Osteoblast (primary cell): ENCODE measurements around the gene COL13A1. TPM values are rescaled to one million over a fixed set of nuclear protein-coding genes. Genes with fewer than 3 reads are reported as not detected.

Experiments
- DNase-seq: peaks from one replicate; pipeline ENCODE4 v3.0.0; 2011; ENCODE audit warnings: low spot score, mixed read lengths; ENCODE audit not compliant: insufficient read length; ENCODE audit errors: missing footprints
- H2AFZ ChIP-seq: 2 replicates; pipeline ENCODE4 v1.6.0; 2011; ENCODE audit warnings: mild to moderate bottlenecking, low read length
- H3K27ac ChIP-seq: 2 replicates; pipeline ENCODE4 v1.5.1; 2011; ENCODE audit warnings: mild to moderate bottlenecking, low read depth, low read length, moderate library complexity
- H3K27me3 ChIP-seq: 2 replicates; pipeline ENCODE4 v1.6.0; 2012; ENCODE audit warnings: mild to moderate bottlenecking, control low read depth, inconsistent platforms, low read length, moderate library complexity; ENCODE audit not compliant: insufficient read depth
- H3K36me3 ChIP-seq: 2 replicates; pipeline ENCODE4 v1.5.1; 2011; ENCODE audit warnings: mild to moderate bottlenecking, low read length, control low read depth, moderate library complexity; ENCODE audit not compliant: insufficient read depth
- H3K4me1 ChIP-seq: 2 replicates; pipeline ENCODE4 v1.5.1; 2011; ENCODE audit warnings: mild to moderate bottlenecking, low read length, control low read depth, moderate library complexity; ENCODE audit not compliant: insufficient read depth
- H3K4me2 ChIP-seq: 2 replicates; pipeline ENCODE4 v1.6.0; 2011; ENCODE audit warnings: mild to moderate bottlenecking, low read length; ENCODE audit not compliant: insufficient read depth
- H3K4me3 ChIP-seq: fragments of 200-600 bp; sonication (generic); 3 replicates; pipeline ENCODE4 v1.5.1; 2012; ENCODE audit warnings: mild to moderate bottlenecking, low read length, inconsistent platforms; ENCODE audit not compliant: insufficient read depth
- H3K79me2 ChIP-seq: 2 replicates; pipeline ENCODE4 v1.6.0; 2012; ENCODE audit warnings: mild to moderate bottlenecking, low read length, control low read depth, inconsistent platforms; ENCODE audit not compliant: insufficient read depth
- H3K9me3 ChIP-seq: 2 replicates; pipeline ENCODE4 v1.5.1; 2011; ENCODE audit warnings: low read depth, low read length, control low read depth
- H4K20me1 ChIP-seq: 2 replicates; pipeline ENCODE4 v1.6.0; 2012; ENCODE audit warnings: mild to moderate bottlenecking, low read length, control low read depth; ENCODE audit not compliant: insufficient read depth
- CTCF ChIP-seq: IDR thresholded peaks from 2 replicates; pipeline ENCODE4 v1.5.1; 2011; ENCODE audit warnings: mild to moderate bottlenecking, low read depth, low read length, moderate library complexity; ENCODE audit errors: extremely low read depth
- total RNA-seq: library from RNA; depleted of rRNA; stranded (reverse); fragments of >200 nt; gene quantifications from 2 replicates; pipeline ENCODE4 v1.2.3, GENCODE V29; 2012

Gene COL13A1
- total RNA-seq, 1 donor: 1.1 TPM

GRCh38 chr10:69960988-69961880 is 159.5 kb downstream of the COL13A1 start:
- Histone ChIP-seq H3K4me2 (no peak overlapping the region), H3K4me3 (no peak overlapping the region), H3K27me3 (peaks cover 3% of the 10 kb centered on the region), H2AFZ (no peak overlapping the region), H3K36me3 (no peaks in the 10 kb centered on the region), H3K79me2 (no peaks in the 10 kb centered on the region), H4K20me1 (no peaks in the 10 kb centered on the region), H3K9me3 (no peaks in the 10 kb centered on the region), H3K27ac (no peak overlapping the region), H3K4me1 (peaks cover 9% of the 10 kb centered on the region)
- peak; percentile 72 for DNase-seq
- peak; percentile 37 for TF ChIP-seq CTCF

- Histone ChIP-seq H2AFZ (no peak overlapping the region), H3K27ac (no peak overlapping the region)
- TF ChIP-seq CTCF: no peak
Measured at GRCh38 chr10:69961881-69962745, 160.4 kb downstream of the COL13A1 start.

GRCh38 chr10:69962746-69963135 is 161.0 kb downstream of the COL13A1 start:
- Histone ChIP-seq H2AFZ (no peak overlapping the region), H3K27ac (no peak overlapping the region), H4K20me1 (no peaks in the 10 kb centered on the region), H3K4me2 (no peak overlapping the region), H3K9me3 (no peaks in the 10 kb centered on the region), H3K36me3 (no peaks in the 10 kb centered on the region), H3K27me3 (peaks cover 3% of the 10 kb centered on the region), H3K79me2 (no peaks in the 10 kb centered on the region), H3K4me1 (peaks cover 15% of the 10 kb centered on the region), H3K4me3 (no peak overlapping the region)
- TF ChIP-seq CTCF: no peak
- DNase-seq: no peak

More at GRCh38 chr10:69961881-69962745, 160.4 kb downstream of the COL13A1 start:
- Histone ChIP-seq H4K20me1 (no peaks in the 10 kb centered on the region), H3K27me3 (peaks cover 3% of the 10 kb centered on the region), H3K79me2 (no peaks in the 10 kb centered on the region), H3K4me2 (no peak overlapping the region), H3K36me3 (no peaks in the 10 kb centered on the region), H3K4me3 (no peak overlapping the region), H3K9me3 (no peaks in the 10 kb centered on the region), H3K4me1 (peaks cover 15% of the 10 kb centered on the region)
- DNase-seq: no peak
